ENCODE measurements around the gene RPL36. TPM values are rescaled to one million over a fixed set of nuclear protein-coding genes. Genes with fewer than 3 reads are reported as not detected.

RPL36 gene
- total and polyA plus RNA-seq, 2 of the 8 experiments (the other 6 are each of a cell fraction or from before 2014, with no cell fraction given) = 951 to 1,075 TPM

- no peak for TF ChIP-seq SP2 (IDR thresholded peaks at IDR 0.05; ENCODE audit: low read length)
These were observed 26.2 kb upstream of the RPL36 start (continued) for GRCh38 chr19:5663904-5664303.
